OCI-LY1 (cell line): ENCODE measurements around the gene RALB.
A peak's percentile ranks its signal among the peaks of the same experiment; 100 is the strongest.

Experiments
- H2AFZ ChIP-seq: fragments of 200-600 bp; sonication (generic), shearing (Covaris generic); 2 replicates; pipeline ENCODE4 v1.6.0; 2014; ENCODE audit warnings: antibody characterized with exemption, mild to moderate bottlenecking, low read length
- H3F3A ChIP-seq: fragments of 200-600 bp; sonication (generic), shearing (Covaris generic); 2 replicates; pipeline ENCODE4 v1.6.0; 2014; ENCODE audit warnings: mild to moderate bottlenecking, antibody characterized with exemption, low read length, moderate library complexity; ENCODE audit not compliant: insufficient read depth
- H3K27ac ChIP-seq: fragments of 200-600 bp; sonication (generic); 2 replicates; pipeline ENCODE4 v1.5.1; 2014; ENCODE audit warnings: low read length, mixed run types, mild to moderate bottlenecking, low read depth; ENCODE audit not compliant: poor library complexity, severe bottlenecking
- H3K27me3 ChIP-seq: fragments of 200-600 bp; sonication (generic); 2 replicates; pipeline ENCODE4 v1.6.0; 2014; ENCODE audit warnings: antibody characterized with exemption, mild to moderate bottlenecking, low read length, moderate library complexity; ENCODE audit not compliant: insufficient read depth
- H3K36me3 ChIP-seq: fragments of 200-600 bp; sonication (generic); 2 replicates; pipeline ENCODE4 v1.6.1; 2014; ENCODE audit warnings: mild to moderate bottlenecking, antibody characterized with exemption, low read length, moderate library complexity, mixed read lengths; ENCODE audit not compliant: insufficient read depth
- H3K4me1 ChIP-seq: fragments of 200-600 bp; sonication (generic); 2 replicates; pipeline ENCODE4 v1.5.1; 2014; ENCODE audit warnings: mild to moderate bottlenecking, low read length, moderate library complexity; ENCODE audit not compliant: insufficient read depth, severe bottlenecking
- H3K4me2 ChIP-seq: fragments of 200-600 bp; sonication (generic), shearing (Covaris generic); 2 replicates; pipeline ENCODE4 v1.6.1; 2014; ENCODE audit warnings: low read length
- H3K4me3 ChIP-seq: fragments of 200-600 bp; sonication (generic); 2 replicates; pipeline ENCODE4 v1.5.1; 2014; ENCODE audit warnings: low read length, low read depth, mild to moderate bottlenecking, mixed read lengths; ENCODE audit not compliant: poor library complexity, severe bottlenecking
- H3K79me2 ChIP-seq: fragments of 200-600 bp; shearing (Covaris generic); 2 replicates; pipeline ENCODE4 v1.6.1; 2016; ENCODE audit warnings: mixed run types, low read length, mixed read lengths; ENCODE audit not compliant: insufficient read depth
- H3K9ac ChIP-seq: fragments of 200-600 bp; sonication (generic), shearing (Covaris generic); 2 replicates; pipeline ENCODE4 v1.6.1; 2014; ENCODE audit warnings: mild to moderate bottlenecking, low read length, mixed read lengths
- H3K9me2 ChIP-seq: fragments of 200-600 bp; sonication (generic), shearing (Covaris generic); 2 replicates; pipeline ENCODE4 v1.6.1; 2014; ENCODE audit warnings: low read depth, mild to moderate bottlenecking, low read length, mixed read lengths
- H3K9me3 ChIP-seq: fragments of 200-600 bp; shearing (Covaris generic); 2 replicates; pipeline ENCODE4 v1.6.1; 2014; ENCODE audit warnings: low read length, mixed read lengths
- H4K20me1 ChIP-seq: fragments of 200-600 bp; sonication (generic), shearing (Covaris generic); 2 replicates; pipeline ENCODE4 v1.6.0; 2016; ENCODE audit warnings: mild to moderate bottlenecking, low read length; ENCODE audit not compliant: insufficient read depth
- CTCF ChIP-seq: fragments of 200-600 bp; sonication (generic), shearing (Covaris generic); IDR thresholded peaks from 2 replicates; pipeline ENCODE4 v1.5.1; 2017; ENCODE audit warnings: mild to moderate bottlenecking, antibody characterized with exemption, low read length, moderate library complexity, mixed read lengths
- EZH2 ChIP-seq: fragments of 200-600 bp; sonication (generic), shearing (Covaris generic); IDR thresholded peaks from 2 replicates; pipeline ENCODE4 v1.8.0; 2017; ENCODE audit warnings: borderline replicate concordance, mixed run types, mild to moderate bottlenecking, antibody characterized with exemption, low read length, moderate library complexity, mixed read lengths

Gene RALB

DNA sequence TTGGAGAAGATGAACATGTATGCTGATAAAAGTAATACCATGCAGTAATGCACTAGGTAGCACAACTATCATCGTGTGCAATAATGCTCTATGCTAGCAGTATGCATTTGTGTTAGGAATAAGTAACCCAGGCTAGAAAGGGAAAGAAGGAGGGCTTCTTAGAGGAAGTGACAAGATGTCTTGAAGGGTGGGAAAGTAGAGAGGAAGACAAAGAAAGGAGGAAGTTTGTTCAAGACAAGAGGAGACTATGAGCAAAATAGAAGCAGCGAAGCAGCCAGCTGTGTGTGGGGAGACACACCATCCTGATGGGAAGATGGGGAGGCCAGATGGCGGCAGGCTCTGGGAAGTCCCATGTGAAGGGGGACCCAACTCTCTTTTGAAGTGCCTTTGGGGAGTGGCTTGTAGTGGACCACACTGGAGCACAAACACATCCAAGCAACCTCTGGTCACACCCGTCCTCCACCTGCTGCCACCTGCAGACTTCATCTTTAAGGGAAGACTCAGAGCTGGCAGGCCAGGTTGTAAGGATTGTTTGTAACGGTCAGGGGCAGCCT is 53.4 kb downstream of the RALB start:
- H2AFZ ChIP-seq: no peak overlapping the region

GRCh38 chr2:120307482-120307881 is 54.8 kb downstream of the RALB start:
- H3K4me3 ChIP-seq: peak overlapping the region; percentile 45
- no peak for TF ChIP-seq EZH2
- no peaks in the 10 kb centered on the region for H4K20me1 ChIP-seq
- H3K9me2 ChIP-seq: no peaks in the 10 kb centered on the region
- H3K27ac ChIP-seq: peak overlapping the region; percentile 95
- no peaks in the 10 kb centered on the region for H3K9me3 ChIP-seq
- H3K4me1 ChIP-seq: peaks cover 69% of the 10 kb centered on the region
- H3K4me2 ChIP-seq: peak overlapping the region; percentile 59
- no peaks in the 10 kb centered on the region for H3K27me3 ChIP-seq
- no peaks in the 10 kb centered on the region for H3K79me2 ChIP-seq
- H2AFZ ChIP-seq: no peak overlapping the region
- peak overlapping the region; percentile 61 for H3K9ac ChIP-seq
- no peaks in the 10 kb centered on the region for H3K36me3 ChIP-seq
- peaks cover 5% of the 10 kb centered on the region; the same call in 1 of the 2 replicates for H3F3A ChIP-seq

More for the DNA sequence above, 53.4 kb downstream of the RALB start:
- peaks cover 5% of the 10 kb centered on the region; the same call in 1 of the 2 replicates for H3F3A ChIP-seq
- no peaks in the 10 kb centered on the region for H3K79me2 ChIP-seq
- no peak overlapping the region for H3K9ac ChIP-seq
- TF ChIP-seq CTCF (no peak), EZH2 (no peak)
- H3K9me2 ChIP-seq: no peaks in the 10 kb centered on the region
- H3K4me3 ChIP-seq: no peak overlapping the region
- H3K9me3 ChIP-seq: no peaks in the 10 kb centered on the region
- no peaks in the 10 kb centered on the region for H3K27me3 ChIP-seq
- no peak overlapping the region for H3K27ac ChIP-seq
- H3K4me1 ChIP-seq: peaks cover 59% of the 10 kb centered on the region
- no peak overlapping the region for H3K4me2 ChIP-seq
- no peaks in the 10 kb centered on the region for H3K36me3 ChIP-seq
- H4K20me1 ChIP-seq: no peaks in the 10 kb centered on the region

DNA sequence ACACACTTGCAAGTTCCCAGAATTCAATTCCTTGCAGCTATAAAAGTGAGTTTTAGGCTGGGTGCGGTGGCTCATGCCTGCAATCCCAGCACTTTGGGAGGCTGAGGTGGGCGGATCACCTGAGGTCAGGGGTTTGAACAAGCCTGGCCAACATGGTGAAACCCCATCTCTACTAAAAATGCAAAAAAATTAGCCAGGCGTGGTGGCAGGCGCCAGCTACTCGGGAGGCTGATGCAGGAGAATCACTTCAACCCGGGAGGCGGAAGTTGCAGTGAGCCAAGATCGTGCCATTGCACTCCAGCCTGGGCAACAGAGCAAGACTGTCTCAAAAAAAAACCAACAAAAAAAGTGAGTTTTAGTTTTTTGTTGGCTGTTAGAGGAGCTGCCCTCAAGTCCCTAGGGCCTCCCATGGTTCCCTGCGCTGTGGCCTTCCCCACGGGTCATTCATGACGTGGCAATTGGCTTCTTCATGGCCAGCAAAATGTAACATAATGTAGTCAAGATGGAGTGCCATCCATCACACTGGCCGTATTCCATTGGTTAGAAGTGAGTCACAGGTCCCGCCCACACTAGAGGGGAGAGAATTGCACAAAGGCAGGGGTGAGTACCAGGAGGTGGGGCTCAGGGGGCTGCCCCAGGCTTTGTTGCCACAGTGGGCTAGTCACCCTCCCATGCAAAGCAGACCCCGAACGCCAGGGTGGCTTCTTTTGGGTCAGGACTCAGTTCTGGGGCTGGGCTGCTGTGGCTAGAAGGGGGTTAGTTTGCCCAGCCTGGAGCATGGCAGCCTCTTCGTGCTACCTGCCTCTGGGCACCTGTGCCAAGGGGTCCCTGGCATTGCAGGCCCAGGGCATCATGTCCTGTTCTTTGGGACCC is 55.6 kb downstream of the RALB start:
- Histone ChIP-seq H3F3A (peaks cover 5% of the 10 kb centered on the region; the same call in 1 of the 2 replicates), H3K9me2 (no peaks in the 10 kb centered on the region), H3K4me1 (peaks cover 69% of the 10 kb centered on the region), H3K9me3 (no peaks in the 10 kb centered on the region), H3K79me2 (no peaks in the 10 kb centered on the region), H3K36me3 (no peaks in the 10 kb centered on the region), H3K27me3 (no peaks in the 10 kb centered on the region), H2AFZ (no peak overlapping the region), H4K20me1 (no peaks in the 10 kb centered on the region), H3K27ac (peak overlapping the region; percentile 95), H3K4me3 (peak overlapping the region; percentile 45), H3K9ac (peak overlapping the region; percentile 61), H3K4me2 (peak overlapping the region; percentile 59)
- TF ChIP-seq CTCF: no peak
